GM18873 (cell line): Measurements from ENCODE around the gene DGCR6.
"Not testable (repeated sequence)": the region's sequence is repeated elsewhere in the genome, so short reads cannot be mapped to it uniquely, and the experiment has no call there.

Source experiments
- ATAC-seq: cut with Tn5 transposase; IDR thresholded peaks from one replicate; pipeline ENCODE4 v1.9.1; 2021; ENCODE audit warnings: mild to moderate bottlenecking, moderate library complexity, moderate number of reproducible peaks; ENCODE audit not compliant: unreplicated experiment, low FRiP score

DGCR6 gene

GRCh38 chr22:18929459-18929858, 23.3 kb downstream of the DGCR6 start:
- no peak for ATAC-seq

GRCh38 chr22:18931905-18932652, 26.0 kb downstream of the DGCR6 start:
- ATAC-seq = no peak

GRCh38 chr22:18933914-18934313, 27.8 kb downstream of the DGCR6 start:
- no peak for ATAC-seq

GRCh38 chr22:18934688-18935087, 28.6 kb downstream of the DGCR6 start:
- not testable (repeated sequence) for ATAC-seq

GRCh38 chr22:18935889-18936529, 29.9 kb downstream of the DGCR6 start, which contains the start of gene PRODH:
TSS of gene PRODH (minus strand) at chr22:18936293. CDS start at chr22:18936287, 6 bp downstream.
- no peak for ATAC-seq

GRCh38 chr22:18938691-18939090, 32.6 kb downstream of the DGCR6 start:
- not testable (repeated sequence) for ATAC-seq

GRCh38 chr22:18947105-18947504, 41.0 kb downstream of the DGCR6 start:
- not testable (repeated sequence) for ATAC-seq

GRCh38 chr22:18947905-18948304, 41.8 kb downstream of the DGCR6 start:
- ATAC-seq = no peak

- no peak for ATAC-seq
These were observed 44.0 kb downstream of the DGCR6 start for GRCh38 chr22:18950141-18950540.

- no peak for ATAC-seq
These were observed 45.9 kb downstream of the DGCR6 start for GRCh38 chr22:18952022-18952421.

GRCh38 chr22:18953128-18953527, 47.0 kb downstream of the DGCR6 start:
- not testable (repeated sequence) for ATAC-seq

- not testable (repeated sequence) for ATAC-seq
These were observed 48.3 kb downstream of the DGCR6 start for GRCh38 chr22:18954303-18954989.

- no peak for ATAC-seq
These were observed 49.0 kb downstream of the DGCR6 start for GRCh38 chr22:18954990-18955571.

- no peak for ATAC-seq
These were observed 49.6 kb downstream of the DGCR6 start for GRCh38 chr22:18955696-18956095.

GRCh38 chr22:18956121-18956895, 50.2 kb downstream of the DGCR6 start:
- ATAC-seq = not testable (repeated sequence)

- ATAC-seq = not testable (repeated sequence)
These were observed 50.8 kb downstream of the DGCR6 start for GRCh38 chr22:18956956-18957355.

- not testable (repeated sequence) for ATAC-seq
These were observed 51.7 kb downstream of the DGCR6 start for GRCh38 chr22:18957621-18958320.

- ATAC-seq = not testable (repeated sequence)
These were observed 52.2 kb downstream of the DGCR6 start for GRCh38 chr22:18958321-18958705.

- not testable (repeated sequence) for ATAC-seq
These were observed 52.6 kb downstream of the DGCR6 start for GRCh38 chr22:18958738-18959137.
